IPS DF 4.7 (cell line): ENCODE measurements around the gene NCOA5.

Source experiments
- DNase-seq: peaks from one replicate; pipeline ENCODE4 v3.0.0-alpha.2; 2013; ENCODE audit warnings: low spot score; ENCODE audit errors: extremely low read depth

The NCOA5 gene

DNA sequence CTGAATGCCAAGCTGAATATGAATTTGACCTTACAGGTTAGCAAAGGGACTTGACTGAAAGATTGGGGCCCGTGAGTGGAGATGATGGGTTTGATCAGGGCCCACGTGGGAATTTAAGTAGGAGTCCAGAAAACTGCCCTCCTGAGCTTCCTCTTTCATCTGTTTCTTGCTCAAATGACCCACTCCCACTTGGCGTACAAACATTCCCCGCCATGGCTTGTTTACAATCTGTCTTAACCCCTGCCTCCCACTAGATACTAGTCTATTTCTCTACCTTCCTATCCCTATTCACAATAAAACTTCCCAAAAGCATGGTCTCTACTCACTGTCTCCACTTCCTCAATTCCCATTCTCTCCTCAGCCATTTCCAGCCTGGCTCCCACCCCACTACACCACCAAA lies 71.7 kb downstream of the NCOA5 start:
- DNase-seq: no peak

DNA sequence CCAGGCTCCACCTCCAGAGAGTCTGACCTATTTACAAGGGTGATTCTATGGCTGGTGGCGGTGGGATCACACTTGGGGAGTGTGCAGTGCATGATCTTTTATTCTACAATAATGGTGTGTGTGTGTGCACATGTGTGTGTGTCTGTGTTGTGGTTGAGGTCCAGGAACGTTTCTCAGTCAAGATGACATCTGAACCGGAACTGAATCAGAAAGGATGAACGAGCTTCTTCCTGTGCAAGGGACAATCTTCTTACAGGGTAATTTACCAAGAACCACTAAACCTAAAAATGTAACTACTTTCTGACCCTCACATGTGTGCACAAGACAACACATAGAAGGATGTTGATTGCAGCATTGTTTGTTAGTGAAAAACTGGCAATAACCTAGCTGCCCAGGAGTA lies 72.5 kb downstream of the NCOA5 start:
- no peak for DNase-seq

DNA sequence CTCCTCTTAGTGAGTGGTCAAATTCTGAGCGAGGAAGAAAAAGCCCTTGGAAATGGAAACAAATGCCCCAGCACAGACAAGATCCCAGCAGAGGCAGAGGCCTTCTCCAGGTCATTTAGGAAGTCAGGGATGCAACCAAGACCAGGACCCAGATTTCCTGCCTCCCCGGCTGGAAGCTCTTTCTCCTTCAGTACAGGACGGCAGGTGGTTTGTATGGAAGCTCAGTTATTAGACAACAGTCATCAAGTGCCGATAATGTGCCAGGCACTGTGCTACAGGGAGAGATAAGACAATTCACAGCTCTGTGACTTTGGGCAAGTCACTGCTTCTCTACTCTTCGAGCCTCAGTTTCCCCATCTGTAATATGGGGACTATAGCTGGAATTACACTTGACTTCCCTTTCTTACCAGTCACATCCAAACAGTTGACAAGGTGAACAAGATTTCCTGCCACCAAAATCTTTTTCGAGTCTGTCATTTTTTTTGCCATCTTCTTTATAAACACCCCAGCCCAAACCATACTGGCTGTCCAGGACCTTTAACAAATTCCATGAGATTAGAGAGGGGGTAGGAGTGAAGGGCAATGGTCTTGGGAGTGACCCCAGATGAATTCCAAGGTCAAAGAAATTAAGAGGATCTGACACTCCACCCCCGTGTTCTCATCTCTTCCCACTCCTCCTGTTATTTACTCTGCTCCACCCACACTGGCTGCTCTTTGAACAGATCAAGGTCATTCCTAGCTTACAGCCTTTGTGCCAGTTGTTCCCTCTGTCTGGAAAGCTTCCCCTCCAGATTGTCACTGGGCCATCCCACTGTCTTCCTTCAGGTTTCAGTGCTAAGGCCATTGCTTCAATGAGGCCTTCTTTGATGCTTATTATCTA lies 75.0 kb downstream of the NCOA5 start:
- no peak for DNase-seq

DNA sequence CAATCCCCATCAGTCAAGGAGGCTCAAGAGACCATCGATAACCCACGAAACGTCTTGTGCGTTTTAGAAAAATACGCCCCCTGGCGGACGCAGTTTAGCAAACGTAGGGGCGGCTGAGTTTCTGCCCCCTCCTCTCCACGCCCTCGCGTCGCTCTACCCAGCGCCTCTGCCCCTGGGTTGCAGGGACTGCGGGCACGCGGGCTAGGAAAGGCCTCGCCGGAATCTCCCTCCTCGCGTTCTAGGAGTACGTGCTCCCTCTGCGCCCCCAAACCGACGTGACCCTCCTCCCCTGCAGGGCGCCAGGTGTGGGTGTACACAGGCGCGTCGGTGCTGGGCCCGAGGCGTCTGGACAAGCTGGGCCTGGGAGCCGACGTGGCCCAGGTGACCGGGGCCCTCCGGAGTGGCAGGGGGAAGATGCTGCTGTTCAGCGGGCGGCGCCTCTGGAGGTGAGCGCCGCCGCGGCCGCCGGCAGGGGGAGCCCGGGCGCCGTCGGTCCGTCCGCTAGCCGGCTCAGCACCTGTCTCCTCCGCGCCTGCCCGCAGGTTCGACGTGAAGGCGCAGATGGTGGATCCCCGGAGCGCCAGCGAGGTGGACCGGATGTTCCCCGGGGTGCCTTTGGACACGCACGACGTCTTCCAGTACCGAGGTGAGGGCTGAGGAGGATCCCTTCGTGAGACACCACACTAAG lies 75.8 kb downstream of the NCOA5 start:
- DNase-seq: no peak

DNA sequence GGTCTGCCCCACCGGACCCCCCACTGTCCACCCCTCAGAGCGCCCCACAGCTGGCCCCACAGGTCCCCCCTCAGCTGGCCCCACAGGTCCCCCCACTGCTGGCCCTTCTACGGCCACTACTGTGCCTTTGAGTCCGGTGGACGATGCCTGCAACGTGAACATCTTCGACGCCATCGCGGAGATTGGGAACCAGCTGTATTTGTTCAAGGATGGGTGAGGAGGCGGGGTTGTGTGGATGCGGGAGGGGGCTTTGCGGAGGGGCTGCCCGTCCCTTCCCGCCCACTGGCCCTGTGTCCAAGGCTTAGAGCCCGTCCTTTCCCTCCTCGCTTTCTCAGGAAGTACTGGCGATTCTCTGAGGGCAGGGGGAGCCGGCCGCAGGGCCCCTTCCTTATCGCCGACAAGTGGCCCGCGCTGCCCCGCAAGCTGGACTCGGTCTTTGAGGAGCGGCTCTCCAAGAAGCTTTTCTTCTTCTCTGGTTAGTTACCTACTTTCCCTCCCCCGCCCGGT lies 76.4 kb downstream of the NCOA5 start:
- no peak for DNase-seq

DNA sequence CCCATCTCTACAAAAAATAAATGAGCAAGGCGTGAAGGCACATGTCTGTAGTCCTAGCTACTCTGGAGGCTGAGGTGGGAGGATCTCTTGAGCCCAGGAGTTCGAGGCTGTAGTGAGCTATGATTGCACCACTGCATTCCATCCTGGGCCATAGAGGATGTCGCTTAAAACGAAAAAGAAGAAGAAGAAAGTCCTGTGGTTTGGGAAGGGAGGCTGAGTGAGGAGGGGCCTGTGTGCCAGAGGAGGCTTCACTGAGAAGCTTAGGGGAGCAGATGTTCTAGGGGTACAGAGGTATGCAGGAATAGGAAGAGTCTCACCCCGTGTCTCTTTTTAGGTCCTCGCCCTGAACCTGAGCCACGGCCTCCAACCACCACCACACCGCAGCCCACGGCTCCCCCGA lies 76.8 kb downstream of the NCOA5 start:
- DNase-seq: no peak

DNA sequence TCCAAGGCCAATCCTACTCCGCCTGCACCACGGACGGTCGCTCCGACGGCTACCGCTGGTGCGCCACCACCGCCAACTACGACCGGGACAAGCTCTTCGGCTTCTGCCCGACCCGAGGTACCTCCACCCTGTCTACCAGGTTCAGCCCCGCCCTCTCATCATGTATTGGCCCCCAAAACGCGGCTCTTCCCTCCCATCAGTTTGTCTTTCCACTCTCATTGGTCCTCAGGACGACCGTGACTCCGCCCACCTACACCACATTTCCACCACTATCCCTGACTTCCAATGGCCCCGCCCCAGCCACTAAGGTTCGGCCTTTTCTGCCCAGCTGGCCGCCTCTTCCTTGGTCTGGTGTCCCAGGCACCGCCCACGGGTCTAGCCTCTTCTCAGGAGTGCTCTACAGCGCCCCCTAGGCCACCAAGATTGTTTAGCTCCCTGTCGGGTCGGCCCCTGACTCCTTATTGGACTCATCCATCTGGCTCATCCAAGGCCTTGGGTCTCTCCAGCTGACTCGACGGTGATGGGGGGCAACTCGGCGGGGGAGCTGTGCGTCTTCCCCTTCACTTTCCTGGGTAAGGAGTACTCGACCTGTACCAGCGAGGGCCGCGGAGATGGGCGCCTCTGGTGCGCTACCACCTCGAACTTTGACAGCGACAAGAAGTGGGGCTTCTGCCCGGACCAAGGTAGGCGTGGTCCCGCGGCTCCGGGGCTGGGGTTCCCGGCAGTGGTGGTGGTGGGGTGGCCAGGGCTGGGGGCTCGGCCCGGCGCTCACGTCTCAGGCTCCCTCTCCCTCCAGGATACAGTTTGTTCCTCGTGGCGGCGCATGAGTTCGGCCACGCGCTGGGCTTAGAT lies 77.9 kb downstream of the NCOA5 start:
- DNase-seq: peak; percentile 83
